Fibroblast of pulmonary artery (primary cell): Measurements from ENCODE around the gene POMT2.

Source experiments
- DNase-seq: peaks from one replicate; pipeline ENCODE4 v3.0.0-alpha.2; 2010; ENCODE audit warnings: low read depth
- H3K4me3 ChIP-seq: replicated peaks from 2 replicates; pipeline ENCODE4 v1.5.1; 2011; ENCODE audit warnings: low read depth, mild to moderate bottlenecking, control low read depth, low read length, moderate library complexity
- CTCF ChIP-seq: IDR thresholded peaks from 2 replicates; pipeline ENCODE4 v1.5.1; 2011; ENCODE audit warnings: mild to moderate bottlenecking, control low read depth, low read length, inconsistent platforms; ENCODE audit errors: missing control alignments

Gene POMT2

GRCh38 chr14:77253333-77254190 is 67.1 kb downstream of the POMT2 start:
- no peak overlapping the region for H3K4me3 ChIP-seq

GRCh38 chr14:77251870-77252269 is 68.8 kb downstream of the POMT2 start:
- TF ChIP-seq CTCF: no peak
- H3K4me3 ChIP-seq: no peak overlapping the region
- DNase-seq: no peak

More at GRCh38 chr14:77253333-77254190, 67.1 kb downstream of the POMT2 start:
- DNase-seq: no peak
- no peak for TF ChIP-seq CTCF

DNA sequence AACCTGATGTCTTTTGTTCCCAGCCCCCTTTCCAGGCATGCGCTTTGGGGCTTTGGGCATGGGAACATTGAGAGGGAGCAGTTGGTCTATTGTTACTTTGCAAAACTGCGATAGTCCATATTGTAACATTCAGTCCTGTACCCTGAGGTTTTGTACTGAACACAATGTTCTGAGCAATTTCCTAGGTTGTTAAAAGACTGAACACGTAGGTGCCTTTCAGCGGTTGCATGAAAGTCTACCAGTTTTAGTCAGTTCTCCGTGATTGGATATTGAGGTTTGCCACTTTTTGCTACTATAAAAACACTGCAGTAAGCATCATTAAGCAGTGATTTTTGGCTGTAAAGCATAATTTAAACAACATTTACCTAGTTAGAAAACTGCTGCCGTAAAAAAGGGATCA is 69.8 kb downstream of the POMT2 start:
- no peak for DNase-seq
- H3K4me3 ChIP-seq: no peak overlapping the region
- no peak for TF ChIP-seq CTCF

DNA sequence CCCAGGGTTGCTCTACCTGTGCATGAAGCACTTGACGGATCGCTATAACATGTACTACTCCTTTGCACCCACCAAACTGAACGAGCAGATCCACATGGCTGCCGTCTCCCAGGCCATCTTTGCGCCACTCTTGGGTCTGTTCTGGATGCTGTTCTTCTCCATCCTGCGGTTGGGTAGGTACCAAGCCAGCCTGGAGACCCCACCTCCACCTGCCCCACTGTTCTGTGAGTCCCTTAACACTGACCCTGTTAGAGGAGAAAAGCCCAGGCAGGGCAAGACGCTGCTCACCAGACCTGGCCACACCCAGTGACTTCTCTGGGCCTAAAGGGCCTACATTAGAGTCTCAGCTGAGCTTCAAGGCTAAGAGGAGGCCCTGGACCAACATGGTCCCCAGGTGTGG is 71.4 kb downstream of the POMT2 start:
- DNase-seq: no peak
- H3K4me3 ChIP-seq: no peak overlapping the region
- TF ChIP-seq CTCF: no peak

GRCh38 chr14:77248666-77249065 is 72.0 kb downstream of the POMT2 start:
- no peak for DNase-seq
- no peak for TF ChIP-seq CTCF
- H3K4me3 ChIP-seq: no peak overlapping the region

DNA sequence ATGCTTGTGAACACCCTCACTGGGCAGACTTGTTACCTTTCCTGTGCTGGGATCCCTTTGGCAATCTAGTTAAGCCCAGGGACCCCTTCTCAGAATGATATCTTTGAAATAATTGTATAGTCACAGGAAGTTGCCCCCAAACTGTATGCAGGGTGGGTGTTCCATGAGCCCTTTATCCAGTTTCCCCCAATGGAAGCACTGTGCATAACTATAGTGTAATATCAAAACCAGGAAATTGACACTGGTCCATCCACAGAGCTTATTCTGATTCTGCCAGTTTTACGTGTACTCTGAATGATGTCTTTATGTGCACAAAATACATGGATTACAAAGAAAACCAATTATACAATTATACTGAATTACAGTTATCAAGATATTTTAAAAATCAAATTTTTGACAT is 73.9 kb downstream of the POMT2 start:
- H3K4me3 ChIP-seq: no peak overlapping the region
- no peak for TF ChIP-seq CTCF

GRCh38 chr14:77245820-77246219 is 74.9 kb downstream of the POMT2 start:
- DNase-seq: no peak
- H3K4me3 ChIP-seq: no peak overlapping the region
- TF ChIP-seq CTCF: no peak

More for the DNA sequence above, 73.9 kb downstream of the POMT2 start:
- DNase-seq: no peak
